Measurements from ENCODE around the gene LSR.
A peak's percentile ranks its signal among the peaks of the same experiment; 100 is the strongest.

Gene LSR

GRCh38 chr19:35241417-35241816 lies 7.4 kb upstream of the LSR start:
- H3K36me3 ChIP-seq (ENCODE audit: insufficient read depth, insufficient read length, low read length): no peaks in the 10 kb centered on the region
- H3K27me3 ChIP-seq (ENCODE audit: insufficient read depth, insufficient read length): no peaks in the 10 kb centered on the region
- no peak overlapping the region for H3K9ac ChIP-seq (ENCODE audit: insufficient read length, low read depth)
- H3K4me1 ChIP-seq (ENCODE audit: insufficient read depth, insufficient read length): no peaks in the 10 kb centered on the region
- no peak overlapping the region for H3K4me3 ChIP-seq (ENCODE audit: insufficient read length, low read depth)
- TF ChIP-seq YY1 (IDR thresholded peaks at IDR 0.05; ENCODE audit: insufficient read depth, insufficient read length) (no peak), ZNF274 (IDR thresholded peaks at IDR 0.05; ENCODE audit: low read depth, low read length) (no peak), SUZ12 (IDR thresholded peaks at IDR 0.05; ENCODE audit: extremely low read depth, insufficient read depth, insufficient read length) (no peak)
- no peak for DNase-seq (ENCODE audit: low read depth, low spot score)
- peaks cover 9% of the 10 kb centered on the region for H3K9me3 ChIP-seq (ENCODE audit: insufficient read depth, low read length)

- no peaks in the 10 kb centered on the region; the same call in 1 of the 2 replicates for H3K9me3 ChIP-seq (ENCODE audit: insufficient read depth, low read length)
- no peak overlapping the region for H3K9ac ChIP-seq (ENCODE audit: insufficient read length, low read depth)
- H3K27me3 ChIP-seq (ENCODE audit: insufficient read depth, insufficient read length): no peaks in the 10 kb centered on the region
- H3K4me3 ChIP-seq (ENCODE audit: insufficient read length, low read depth): no peak overlapping the region
- DNase-seq (ENCODE audit: low read depth, low spot score): no peak
- H3K4me1 ChIP-seq (ENCODE audit: insufficient read depth, insufficient read length): peaks cover 3% of the 10 kb centered on the region
- peaks cover 14% of the 10 kb centered on the region for H3K36me3 ChIP-seq (ENCODE audit: insufficient read depth, insufficient read length, low read length)
- TF ChIP-seq SUZ12 (IDR thresholded peaks at IDR 0.05; ENCODE audit: extremely low read depth, insufficient read depth, insufficient read length) (no peak), YY1 (IDR thresholded peaks at IDR 0.05; ENCODE audit: insufficient read depth, insufficient read length) (no peak), ZNF274 (IDR thresholded peaks at IDR 0.05; ENCODE audit: low read depth, low read length) (no peak)
These were observed 2.2 kb upstream of the LSR start for GRCh38 chr19:35246466-35247092.

GRCh38 chr19:35247526-35248309 lies 1.1 kb upstream of the LSR start:
- no peak for TF ChIP-seq ZNF274 (IDR thresholded peaks at IDR 0.05; ENCODE audit: low read depth, low read length)
- no peak for TF ChIP-seq SUZ12 (IDR thresholded peaks at IDR 0.05; ENCODE audit: extremely low read depth, insufficient read depth, insufficient read length)
- no peak for TF ChIP-seq YY1 (IDR thresholded peaks at IDR 0.05; ENCODE audit: insufficient read depth, insufficient read length)
- H3K9ac ChIP-seq (ENCODE audit: insufficient read length, low read depth): peak overlapping the region; percentile 91
- no peaks in the 10 kb centered on the region for H3K9me3 ChIP-seq (ENCODE audit: insufficient read depth, low read length)
- DNase-seq (ENCODE audit: low read depth, low spot score): peak; percentile 91
- H3K27me3 ChIP-seq (ENCODE audit: insufficient read depth, insufficient read length): no peaks in the 10 kb centered on the region
- H3K4me3 ChIP-seq (ENCODE audit: insufficient read length, low read depth): peak overlapping the region; percentile 94
- H3K4me1 ChIP-seq (ENCODE audit: insufficient read depth, insufficient read length): peaks cover 3% of the 10 kb centered on the region
- H3K36me3 ChIP-seq (ENCODE audit: insufficient read depth, insufficient read length, low read length): peaks cover 19% of the 10 kb centered on the region

GRCh38 chr19:35249146-35249847 lies 495 bp downstream of the LSR start:
- peak overlapping the region; percentile 91 for H3K9ac ChIP-seq (ENCODE audit: insufficient read length, low read depth)

GRCh38 chr19:35249848-35250711 lies 1.3 kb downstream of the LSR start:
- Histone ChIP-seq H3K4me1 (ENCODE audit: insufficient read depth, insufficient read length) (peaks cover 12% of the 10 kb centered on the region), H3K36me3 (ENCODE audit: insufficient read depth, insufficient read length, low read length) (peaks cover 36% of the 10 kb centered on the region), H3K9ac (ENCODE audit: insufficient read length, low read depth) (peak overlapping the region; percentile 91), H3K27me3 (ENCODE audit: insufficient read depth, insufficient read length) (no peaks in the 10 kb centered on the region), H3K4me3 (ENCODE audit: insufficient read length, low read depth) (peak overlapping the region; percentile 94), H3K9me3 (ENCODE audit: insufficient read depth, low read length) (no peaks in the 10 kb centered on the region)
- no peak for DNase-seq (ENCODE audit: low read depth, low spot score)
- TF ChIP-seq ZNF274 (IDR thresholded peaks at IDR 0.05; ENCODE audit: low read depth, low read length): no peak
- TF ChIP-seq YY1 (IDR thresholded peaks at IDR 0.05; ENCODE audit: insufficient read depth, insufficient read length): no peak
- no peak for TF ChIP-seq SUZ12 (IDR thresholded peaks at IDR 0.05; ENCODE audit: extremely low read depth, insufficient read depth, insufficient read length)

More at GRCh38 chr19:35249146-35249847, 495 bp downstream of the LSR start:
- Histone ChIP-seq H3K36me3 (ENCODE audit: insufficient read depth, insufficient read length, low read length) (peaks cover 28% of the 10 kb centered on the region), H3K4me3 (ENCODE audit: insufficient read length, low read depth) (peak overlapping the region; percentile 94), H3K27me3 (ENCODE audit: insufficient read depth, insufficient read length) (no peaks in the 10 kb centered on the region), H3K9me3 (ENCODE audit: insufficient read depth, low read length) (no peaks in the 10 kb centered on the region), H3K4me1 (ENCODE audit: insufficient read depth, insufficient read length) (peaks cover 9% of the 10 kb centered on the region)
- DNase-seq (ENCODE audit: low read depth, low spot score): no peak
- TF ChIP-seq ZNF274 (IDR thresholded peaks at IDR 0.05; ENCODE audit: low read depth, low read length): no peak
- TF ChIP-seq SUZ12 (IDR thresholded peaks at IDR 0.05; ENCODE audit: extremely low read depth, insufficient read depth, insufficient read length): no peak
- TF ChIP-seq YY1 (IDR thresholded peaks at IDR 0.05; ENCODE audit: insufficient read depth, insufficient read length): no peak

GRCh38 chr19:35251456-35251855 lies 2.7 kb downstream of the LSR start:
- Histone ChIP-seq H3K4me3 (ENCODE audit: insufficient read length, low read depth) (no peak overlapping the region), H3K36me3 (ENCODE audit: insufficient read depth, insufficient read length, low read length) (peaks cover 41% of the 10 kb centered on the region)

More at GRCh38 chr19:35251456-35251855, 2.7 kb downstream of the LSR start:
- H3K27me3 ChIP-seq (ENCODE audit: insufficient read depth, insufficient read length): no peaks in the 10 kb centered on the region
- DNase-seq (ENCODE audit: low read depth, low spot score): no peak
- H3K4me1 ChIP-seq (ENCODE audit: insufficient read depth, insufficient read length): peaks cover 12% of the 10 kb centered on the region
- H3K9ac ChIP-seq (ENCODE audit: insufficient read length, low read depth): no peak overlapping the region
- no peaks in the 10 kb centered on the region for H3K9me3 ChIP-seq (ENCODE audit: insufficient read depth, low read length)
- TF ChIP-seq ZNF274 (IDR thresholded peaks at IDR 0.05; ENCODE audit: low read depth, low read length): no peak
- TF ChIP-seq YY1 (IDR thresholded peaks at IDR 0.05; ENCODE audit: insufficient read depth, insufficient read length): no peak
- TF ChIP-seq SUZ12 (IDR thresholded peaks at IDR 0.05; ENCODE audit: extremely low read depth, insufficient read depth, insufficient read length): no peak

All from NT2/D1 (cell line).